ENCODE measurements around the gene GLIS1.

- TF ChIP-seq EZH2 (IDR thresholded peaks at IDR 0.05; ENCODE audit: low read depth) (no peak), CTCF (conservative IDR thresholded peaks at IDR 0.05) (peak; percentile 39; the same call in 1 of the 2 replicates)
Measured at GRCh38 chr1:53715478-53715877, 23.5 kb downstream of the GLIS1 start.

Measured in PC-9 (cell line).